GM19025 (cell line): ENCODE results near the gene GIPR.
A peak's percentile ranks its signal among the peaks of the same experiment; 100 is the strongest.

Experiments used
- ATAC-seq: cut with Tn5 transposase; IDR thresholded peaks from one replicate; pipeline ENCODE4 v1.9.1; 2021; ENCODE audit warnings: mild to moderate bottlenecking, low read depth, moderate library complexity; ENCODE audit not compliant: unreplicated experiment

Gene GIPR

GRCh38 chr19:45729800-45730290, 61.8 kb downstream of the GIPR start:
- ATAC-seq, result no peak

GRCh38 chr19:45730368-45731288, 62.6 kb downstream of the GIPR start, which contains the start of gene FBXO46:
Gene FBXO46, minus strand, starts transcription at chr19:45730896. Its CDS starts 17,401 bp downstream, at chr19:45713495.
- peak; percentile 91 for ATAC-seq
